ENCODE results near the gene CEP131. TPM values are rescaled to one million over a fixed set of nuclear protein-coding genes. Genes with fewer than 3 reads are reported as not detected.

The CEP131 gene
- total RNA-seq, 4 donors from 2014 or later: 9.2 to 35.0 (median 20.9) TPM

- WGBS, 2 donors: 91 to 96% methylated on average over 12 of the region's 12 CpGs
- no peaks in the 10 kb centered on the region for H3K27me3 ChIP-seq
- no peak overlapping the region for H3K4me3 ChIP-seq
- H3K36me3 ChIP-seq: peaks cover 0 to 52% (median 0%) of the 10 kb centered on the region in 3 donors
- H3K27ac ChIP-seq: no peak overlapping the region
- H3K9me3 ChIP-seq: no peaks in the 10 kb centered on the region
- no peak for TF ChIP-seq EP300 (IDR thresholded peaks at IDR 0.05)
- no peak for TF ChIP-seq POLR2A (IDR thresholded peaks at IDR 0.05)
- TF ChIP-seq CTCF (IDR thresholded peaks at IDR 0.05): no peak
- no peaks in the 10 kb centered on the region for H3K4me1 ChIP-seq
- DNase-seq (ENCODE audit: low spot score in 2 of 2): no peak
These were observed 16.1 kb downstream of the CEP131 start for GRCh38 chr17:81206657-81207056.

GRCh38 chr17:81206166-81206565, 16.6 kb downstream of the CEP131 start:
- TF ChIP-seq EP300 (IDR thresholded peaks at IDR 0.05): no peak
- TF ChIP-seq CTCF (IDR thresholded peaks at IDR 0.05): no peak
- TF ChIP-seq POLR2A (IDR thresholded peaks at IDR 0.05): no peak
- Histone ChIP-seq H3K4me1 (peaks cover 0 to under 1% (median 0%) of the 10 kb centered on the region in 4 donors), H3K27me3 (no peaks in the 10 kb centered on the region), H3K36me3 (peaks cover 0 to 52% (median 0%) of the 10 kb centered on the region in 3 donors), H3K4me3 (no peak overlapping the region), H3K27ac (no peak overlapping the region), H3K9me3 (no peaks in the 10 kb centered on the region)
- WGBS, 2 donors: 63 to 76% methylated on average over 4 of the region's 4 CpGs
- DNase-seq (ENCODE audit: low spot score in 2 of 2): no peak

- WGBS, 2 donors: 89 to 91% methylated on average over 10 of the region's 10 CpGs
- Histone ChIP-seq H3K9me3 (no peaks in the 10 kb centered on the region), H3K4me3 (no peak overlapping the region), H3K4me1 (peaks cover 0 to 12% (median 3%) of the 10 kb centered on the region in 4 donors), H3K36me3 (peaks cover 0 to 56% (median 0%) of the 10 kb centered on the region in 3 donors), H3K27ac (no peak overlapping the region), H3K27me3 (no peaks in the 10 kb centered on the region)
- TF ChIP-seq EP300 (IDR thresholded peaks at IDR 0.05) (no peak), CTCF (IDR thresholded peaks at IDR 0.05) (no peak), POLR2A (IDR thresholded peaks at IDR 0.05) (no peak)
- no peak for DNase-seq (ENCODE audit: low spot score in 2 of 2)
These were observed 18.2 kb downstream of the CEP131 start for GRCh38 chr17:81204578-81204977.

- no peak overlapping the region for H3K4me3 ChIP-seq
- no peak overlapping the region for H3K27ac ChIP-seq
- H3K9me3 ChIP-seq: no peaks in the 10 kb centered on the region
- TF ChIP-seq CTCF (IDR thresholded peaks at IDR 0.05) (no peak), POLR2A (IDR thresholded peaks at IDR 0.05) (no peak), EP300 (IDR thresholded peaks at IDR 0.05) (no peak)
- peaks cover 0 to 65% (median 0%) of the 10 kb centered on the region in 3 donors for H3K36me3 ChIP-seq
- WGBS, 2 donors: 96 to 97% methylated on average over 14 to 20 of the region's 20 CpGs
- DNase-seq (ENCODE audit: low spot score in 2 of 2): no peak
- no peaks in the 10 kb centered on the region for H3K27me3 ChIP-seq
- H3K4me1 ChIP-seq: peaks cover 0 to 12% (median 3%) of the 10 kb centered on the region in 4 donors
These were observed 19.6 kb downstream of the CEP131 start for GRCh38 chr17:81203136-81203535.

- Histone ChIP-seq H3K9me3 (no peaks in the 10 kb centered on the region), H3K27me3 (no peaks in the 10 kb centered on the region), H3K27ac (no peak overlapping the region), H3K4me3 (no peak overlapping the region), H3K36me3 (peaks cover 0 to 70% (median 0%) of the 10 kb centered on the region in 3 donors), H3K4me1 (peaks cover 0 to 12% (median 3%) of the 10 kb centered on the region in 4 donors)
- WGBS, 2 donors: 92 to 94% methylated on average over 10 of the region's 10 CpGs
- TF ChIP-seq EP300 (IDR thresholded peaks at IDR 0.05): no peak
- TF ChIP-seq POLR2A (IDR thresholded peaks at IDR 0.05): no peak
- TF ChIP-seq CTCF (IDR thresholded peaks at IDR 0.05): no peak
- no peak for DNase-seq (ENCODE audit: low spot score in 2 of 2)
These were observed 20.4 kb downstream of the CEP131 start for GRCh38 chr17:81202318-81202717.

Data from tibial nerve (tissue), 4 donors.